BE2C (cell line): ENCODE results near the gene FMR1.
A peak's percentile ranks its signal among the peaks of the same experiment; 100 is the strongest.

Source experiments
- DNase-seq: peaks from one replicate; pipeline ENCODE4 v3.0.0-alpha.2; 2020
- H3K27me3 ChIP-seq: fragments of 250-450 bp; sonication (Bioruptor Pico); 2 replicates; pipeline ENCODE4 v1.5.1; 2020; ENCODE audit warnings: mild to moderate bottlenecking
- H3K36me3 ChIP-seq: fragments of 250-450 bp; sonication (Bioruptor Pico); 2 replicates; pipeline ENCODE4 v1.5.1; 2020; ENCODE audit warnings: mild to moderate bottlenecking
- H3K4me1 ChIP-seq: fragments of 250-450 bp; sonication (Bioruptor Pico); 2 replicates; pipeline ENCODE4 v1.5.1; 2020
- H3K4me3 ChIP-seq: 2 replicates; pipeline ENCODE4 v1.5.1; 2011; ENCODE audit warnings: low read depth, low read length
- H3K9me3 ChIP-seq: fragments of 250-450 bp; sonication (Bioruptor Pico); 2 replicates; pipeline ENCODE4 v1.5.1; 2020
- CTCF ChIP-seq: IDR thresholded peaks from 2 replicates; pipeline ENCODE4 v1.5.1; 2012; ENCODE audit warnings: mild to moderate bottlenecking, low read depth, low read length

FMR1 gene

GRCh38 chrX:147912093-147912801 is 528 bp downstream of the FMR1 start:
- TF ChIP-seq CTCF = no peak
- DNase-seq = peak; percentile 13
- no peaks in the 10 kb centered on the region for H3K27me3 ChIP-seq
- no peaks in the 10 kb centered on the region; the same call in 1 of the 2 replicates for H3K9me3 ChIP-seq
- H3K4me3 ChIP-seq = peak overlapping the region; percentile 80
- no peaks in the 10 kb centered on the region for H3K36me3 ChIP-seq
- no peaks in the 10 kb centered on the region for H3K4me1 ChIP-seq

- Histone ChIP-seq H3K9me3 (no peaks in the 10 kb centered on the region; the same call in 1 of the 2 replicates), H3K27me3 (no peaks in the 10 kb centered on the region), H3K4me1 (no peaks in the 10 kb centered on the region), H3K4me3 (peak overlapping the region; percentile 80), H3K36me3 (no peaks in the 10 kb centered on the region)
- no peak for TF ChIP-seq CTCF
- no peak for DNase-seq
These were observed 1.9 kb downstream of the FMR1 start for GRCh38 chrX:147913570-147913969.

- no peak for TF ChIP-seq CTCF
- H3K4me1 ChIP-seq = no peaks in the 10 kb centered on the region
- H3K9me3 ChIP-seq = no peaks in the 10 kb centered on the region; the same call in 1 of the 2 replicates
- no peak overlapping the region for H3K4me3 ChIP-seq
- H3K27me3 ChIP-seq = no peaks in the 10 kb centered on the region
- no peaks in the 10 kb centered on the region for H3K36me3 ChIP-seq
- no peak for DNase-seq
These were observed 2.9 kb downstream of the FMR1 start for GRCh38 chrX:147914591-147914990.

- Histone ChIP-seq H3K36me3 (no peaks in the 10 kb centered on the region), H3K4me1 (no peaks in the 10 kb centered on the region), H3K9me3 (no peaks in the 10 kb centered on the region), H3K4me3 (no peak overlapping the region), H3K27me3 (no peaks in the 10 kb centered on the region)
- no peak for TF ChIP-seq CTCF
- no peak for DNase-seq
These were observed 4.8 kb downstream of the FMR1 start for GRCh38 chrX:147916375-147916968.

GRCh38 chrX:147917700-147918695 is 6.3 kb downstream of the FMR1 start:
- Histone ChIP-seq H3K4me1 (no peaks in the 10 kb centered on the region), H3K9me3 (no peaks in the 10 kb centered on the region), H3K4me3 (no peak overlapping the region), H3K27me3 (no peaks in the 10 kb centered on the region), H3K36me3 (no peaks in the 10 kb centered on the region)
- no peak for TF ChIP-seq CTCF
- DNase-seq = no peak
